ENCODE data around the gene GPC1. TPM values are rescaled to one million over a fixed set of nuclear protein-coding genes. Genes with fewer than 3 reads are reported as not detected.

GPC1 gene
- total and polyA plus RNA-seq, 4 experiments from 2014 or later: 0.14 to 1.2 (median 0.88) TPM

DNA sequence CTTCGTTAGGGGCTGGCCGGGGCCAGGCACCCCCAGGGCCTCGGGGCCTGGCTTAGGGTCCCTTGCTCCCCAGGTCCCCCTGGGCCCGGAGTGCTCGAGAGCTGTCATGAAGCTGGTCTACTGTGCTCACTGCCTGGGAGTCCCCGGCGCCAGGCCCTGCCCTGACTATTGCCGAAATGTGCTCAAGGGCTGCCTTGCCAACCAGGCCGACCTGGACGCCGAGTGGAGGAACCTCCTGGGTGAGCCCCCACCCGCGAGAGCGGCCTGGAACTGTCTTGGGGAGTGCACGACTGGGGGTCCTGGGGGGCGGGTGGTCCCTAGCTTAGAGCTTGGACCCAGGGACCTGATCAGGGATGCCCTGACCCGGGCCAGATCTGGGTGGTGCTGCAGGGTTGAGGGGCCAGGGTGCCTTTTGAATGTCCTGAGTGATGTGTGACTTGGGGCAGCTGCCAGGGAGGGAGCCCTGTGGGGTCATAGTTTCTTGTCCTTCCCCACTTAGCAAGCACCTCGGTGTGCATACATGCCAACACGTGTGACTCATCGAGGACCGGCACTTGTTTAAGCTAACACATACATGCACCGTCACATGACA, 27.9 kb downstream of the GPC1 start:
- H3K27me3 Mint-ChIP-seq: no peaks in the 10 kb centered on the region
- no peak overlapping the region for H3K27ac Mint-ChIP-seq
- no peaks in the 10 kb centered on the region for H3K9me3 ChIP-seq (ENCODE audit: control insufficient read depth in 1 of 2, low read length in 2 of 2)
- H3K36me3 Mint-ChIP-seq: no peaks in the 10 kb centered on the region
- intact Hi-C loops (cut with micrococcal nuclease): no loop called here
- no peaks in the 10 kb centered on the region for H3K4me1 Mint-ChIP-seq
- H3K27me3 ChIP-seq (ENCODE audit: insufficient read depth, low read length): no peaks in the 10 kb centered on the region
- H3K27ac ChIP-seq (ENCODE audit: low read depth, low read length): no peak overlapping the region
- no peak overlapping the region for H3K4me3 Mint-ChIP-seq
- no peak overlapping the region for H3K4me3 ChIP-seq (ENCODE audit: low read length in 2 of 2)
- no peaks in the 10 kb centered on the region for H3K36me3 ChIP-seq (ENCODE audit: insufficient read depth, low read length)
- DNase-seq: peak in 1 of 5 donors; percentile 24
- H3K9me3 Mint-ChIP-seq: no peaks in the 10 kb centered on the region
- ChIA-PET POLR2A (ENCODE audit: partially characterized antibody) (no interaction called here), CTCF (ENCODE audit: partially characterized antibody) (interaction anchor here (0.9 kb wide), 1 partner anchor 51 kb away, joined by 3 read pairs; no protein-coding TSS in a partner anchor)
- H3K4me1 ChIP-seq (ENCODE audit: insufficient read depth, low read length): no peaks in the 10 kb centered on the region

DNA sequence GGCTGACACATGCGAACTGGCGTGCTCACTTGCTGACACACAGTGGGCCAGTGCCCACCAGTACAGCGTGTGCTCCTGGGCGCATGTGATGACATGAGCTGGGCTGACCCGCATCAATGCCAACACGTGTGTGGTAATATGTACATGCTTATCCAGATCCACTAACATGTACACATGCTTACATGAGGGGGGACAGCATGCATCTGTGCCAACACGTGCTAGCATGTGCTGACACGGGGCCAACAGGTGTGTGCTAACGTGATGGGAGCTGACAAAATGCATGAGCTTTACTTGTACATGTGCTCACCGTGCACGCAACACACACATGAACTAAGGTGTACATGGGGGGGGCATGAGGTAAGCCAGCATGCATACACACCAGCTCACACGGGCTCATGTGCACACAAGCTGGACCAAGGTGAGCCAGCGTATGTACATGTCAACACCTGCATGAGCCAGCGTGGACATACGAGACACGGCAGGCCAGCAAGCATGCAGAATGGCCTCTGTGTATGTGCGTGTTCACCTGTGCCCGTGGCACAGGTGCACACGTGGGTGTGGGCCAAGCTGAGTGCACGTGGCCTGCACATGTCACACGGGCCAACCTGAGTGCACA, 28.5 kb downstream of the GPC1 start:
- no peak overlapping the region for H3K4me3 Mint-ChIP-seq
- H3K4me3 ChIP-seq (ENCODE audit: low read length in 2 of 2): no peak overlapping the region
- DNase-seq: peak in 1 of 5 donors; percentile 15
- no peaks in the 10 kb centered on the region for H3K9me3 ChIP-seq (ENCODE audit: control insufficient read depth in 1 of 2, low read length in 2 of 2)
- CTCF ChIA-PET (ENCODE audit: partially characterized antibody): interaction anchor here (0.9 kb wide), 1 partner anchor 50 kb away, joined by 3 read pairs; no protein-coding TSS in a partner anchor
- H3K4me1 Mint-ChIP-seq: no peaks in the 10 kb centered on the region
- intact Hi-C loops (cut with micrococcal nuclease): no loop called here
- no peaks in the 10 kb centered on the region for H3K27me3 Mint-ChIP-seq
- H3K36me3 Mint-ChIP-seq: no peaks in the 10 kb centered on the region
- no peaks in the 10 kb centered on the region for H3K9me3 Mint-ChIP-seq
- POLR2A ChIA-PET (ENCODE audit: partially characterized antibody): no interaction called here
- H3K27ac ChIP-seq (ENCODE audit: low read depth, low read length): no peak overlapping the region
- no peaks in the 10 kb centered on the region for H3K36me3 ChIP-seq (ENCODE audit: insufficient read depth, low read length)
- peak overlapping the region in 1 of 7 donors; percentile 9 for H3K27ac Mint-ChIP-seq
- H3K4me1 ChIP-seq (ENCODE audit: insufficient read depth, low read length): no peaks in the 10 kb centered on the region
- no peaks in the 10 kb centered on the region for H3K27me3 ChIP-seq (ENCODE audit: insufficient read depth, low read length)

DNA sequence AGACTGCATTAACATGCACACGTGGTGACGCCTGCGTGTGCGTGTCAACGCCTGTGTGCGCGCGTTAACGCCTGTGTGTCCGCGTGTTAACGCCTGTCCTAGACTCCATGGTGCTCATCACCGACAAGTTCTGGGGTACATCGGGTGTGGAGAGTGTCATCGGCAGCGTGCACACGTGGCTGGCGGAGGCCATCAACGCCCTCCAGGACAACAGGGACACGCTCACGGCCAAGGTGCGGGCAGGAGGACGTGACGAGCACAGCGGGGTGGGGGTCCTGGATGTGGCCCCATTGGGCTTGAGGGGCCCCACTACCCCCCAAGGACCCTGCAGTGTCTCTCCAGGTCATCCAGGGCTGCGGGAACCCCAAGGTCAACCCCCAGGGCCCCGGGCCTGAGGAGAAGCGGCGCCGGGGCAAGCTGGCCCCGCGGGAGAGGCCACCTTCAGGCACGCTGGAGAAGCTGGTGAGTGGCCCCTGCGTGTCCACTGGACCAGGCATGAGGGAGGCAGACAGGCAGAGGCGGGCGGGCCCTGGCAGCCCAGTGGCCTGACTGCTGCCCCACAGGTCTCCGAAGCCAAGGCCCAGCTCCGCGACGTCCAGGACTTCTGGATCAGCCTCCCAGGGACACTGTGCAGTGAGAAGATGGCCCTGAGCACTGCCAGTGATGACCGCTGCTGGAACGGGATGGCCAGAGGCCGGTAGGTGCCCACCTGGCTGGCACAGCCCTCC, 29.2 kb downstream of the GPC1 start:
- ChIA-PET POLR2A (ENCODE audit: partially characterized antibody) (no interaction called here), CTCF (ENCODE audit: partially characterized antibody) (no interaction called here)
- no peaks in the 10 kb centered on the region for H3K9me3 Mint-ChIP-seq

GRCh38 chr2:240465268-240465764, 29.9 kb downstream of the GPC1 start:
- H3K36me3 ChIP-seq (ENCODE audit: insufficient read depth, low read length): no peaks in the 10 kb centered on the region
- H3K9me3 ChIP-seq (ENCODE audit: control insufficient read depth in 1 of 2, low read length in 2 of 2): no peaks in the 10 kb centered on the region
- Mint-ChIP-seq H3K4me1 (peaks cover 0 to 5% (median 0%) of the 10 kb centered on the region in 4 donors), H3K36me3 (peaks cover 0 to 7% of the 10 kb centered on the region in 2 donors), H3K4me3 (no peak overlapping the region), H3K27ac (peak overlapping the region in 2 of 7 donors; percentile 46 to 51), H3K27me3 (no peaks in the 10 kb centered on the region), H3K9me3 (no peaks in the 10 kb centered on the region)
- intact Hi-C loops (cut with micrococcal nuclease): no loop called here
- H3K4me3 ChIP-seq (ENCODE audit: low read length in 2 of 2): no peak overlapping the region
- H3K27me3 ChIP-seq (ENCODE audit: insufficient read depth, low read length): no peaks in the 10 kb centered on the region
- POLR2A ChIA-PET (ENCODE audit: partially characterized antibody): no interaction called here
- CTCF ChIA-PET (ENCODE audit: partially characterized antibody): no interaction called here
- no peak overlapping the region for H3K27ac ChIP-seq (ENCODE audit: low read depth, low read length)
- DNase-seq: peak in 1 of 5 donors; percentile 14
- no peaks in the 10 kb centered on the region for H3K4me1 ChIP-seq (ENCODE audit: insufficient read depth, low read length)

More for the DNA sequence above, 29.2 kb downstream of the GPC1 start:
- Mint-ChIP-seq H3K27me3 (no peaks in the 10 kb centered on the region), H3K36me3 (peaks cover 0 to 2% of the 10 kb centered on the region in 2 donors), H3K27ac (peak overlapping the region in 1 of 7 donors; percentile 46), H3K4me1 (peaks cover 0 to 3% (median 0%) of the 10 kb centered on the region in 4 donors), H3K4me3 (no peak overlapping the region)
- Histone ChIP-seq H3K27me3 (ENCODE audit: insufficient read depth, low read length) (no peaks in the 10 kb centered on the region), H3K36me3 (ENCODE audit: insufficient read depth, low read length) (no peaks in the 10 kb centered on the region), H3K27ac (ENCODE audit: low read depth, low read length) (no peak overlapping the region), H3K4me1 (ENCODE audit: insufficient read depth, low read length) (no peaks in the 10 kb centered on the region), H3K4me3 (ENCODE audit: low read length in 2 of 2) (no peak overlapping the region), H3K9me3 (ENCODE audit: control insufficient read depth in 1 of 2, low read length in 2 of 2) (no peaks in the 10 kb centered on the region)
- intact Hi-C loops (cut with micrococcal nuclease): no loop called here
- no peak for DNase-seq

- peak in 1 of 5 donors; percentile 4 for DNase-seq
- H3K36me3 ChIP-seq (ENCODE audit: insufficient read depth, low read length): no peaks in the 10 kb centered on the region
- CTCF ChIA-PET (ENCODE audit: partially characterized antibody): no interaction called here
- no peaks in the 10 kb centered on the region for H3K4me1 ChIP-seq (ENCODE audit: insufficient read depth, low read length)
- peaks cover 0 to 5% (median 0%) of the 10 kb centered on the region in 4 donors for H3K4me1 Mint-ChIP-seq
- H3K4me3 ChIP-seq (ENCODE audit: low read length in 2 of 2): no peak overlapping the region
- no peak overlapping the region for H3K4me3 Mint-ChIP-seq
- no peaks in the 10 kb centered on the region for H3K9me3 ChIP-seq (ENCODE audit: control insufficient read depth in 1 of 2, low read length in 2 of 2)
- intact Hi-C loops (cut with micrococcal nuclease): no loop called here
- POLR2A ChIA-PET (ENCODE audit: partially characterized antibody): no interaction called here
- H3K27me3 Mint-ChIP-seq: no peaks in the 10 kb centered on the region
- H3K27ac ChIP-seq (ENCODE audit: low read depth, low read length): no peak overlapping the region
- no peaks in the 10 kb centered on the region for H3K9me3 Mint-ChIP-seq
- H3K27me3 ChIP-seq (ENCODE audit: insufficient read depth, low read length): no peaks in the 10 kb centered on the region
- H3K36me3 Mint-ChIP-seq: peaks cover 0 to 13% of the 10 kb centered on the region in 2 donors
- H3K27ac Mint-ChIP-seq: no peak overlapping the region
These were observed 30.5 kb downstream of the GPC1 start for GRCh38 chr2:240465765-240466578.

GRCh38 chr2:240466579-240467148, 31.2 kb downstream of the GPC1 start:
- peaks cover 0 to 3% (median 0%) of the 10 kb centered on the region in 8 donors for H3K9me3 Mint-ChIP-seq
- H3K27me3 Mint-ChIP-seq: no peaks in the 10 kb centered on the region
- H3K27ac Mint-ChIP-seq: no peak overlapping the region
- CTCF ChIA-PET (ENCODE audit: partially characterized antibody): no interaction called here
- Histone ChIP-seq H3K27me3 (ENCODE audit: insufficient read depth, low read length) (no peaks in the 10 kb centered on the region), H3K4me3 (ENCODE audit: low read length in 2 of 2) (no peak overlapping the region), H3K36me3 (ENCODE audit: insufficient read depth, low read length) (no peaks in the 10 kb centered on the region), H3K4me1 (ENCODE audit: insufficient read depth, low read length) (no peaks in the 10 kb centered on the region), H3K27ac (ENCODE audit: low read depth, low read length) (no peak overlapping the region), H3K9me3 (ENCODE audit: control insufficient read depth in 1 of 2, low read length in 2 of 2) (no peaks in the 10 kb centered on the region)
- peaks cover 0 to 5% (median 0%) of the 10 kb centered on the region in 4 donors for H3K4me1 Mint-ChIP-seq
- POLR2A ChIA-PET (ENCODE audit: partially characterized antibody): no interaction called here
- H3K36me3 Mint-ChIP-seq: peaks cover 0 to 13% of the 10 kb centered on the region in 2 donors
- H3K4me3 Mint-ChIP-seq: no peak overlapping the region
- peak in 1 of 5 donors; percentile 19 for DNase-seq
- intact Hi-C loops (cut with micrococcal nuclease): no loop called here
